T-cell (primary cell): ENCODE measurements around the gene DAPK1. TPM values are rescaled to one million over a fixed set of nuclear protein-coding genes. Genes with fewer than 3 reads are reported as not detected.

ENCODE experiments used
- ATAC-seq, 4 experiments: fragments of 200-7000 bp in 3 of 4; fragments of 150-1000 bp in 1 of 4; cut with Tn5 transposase; replicated peaks in 1 of 4; 1 replicate in 3 of 4; 2 replicates in 1 of 4; pipeline ENCODE4 v1.10.0; 2021; ENCODE audit warnings: moderate library complexity in 3 of 4, mild to moderate bottlenecking in 2 of 4, moderate number of reproducible peaks in 1 of 4
- CTCF ChIA-PET, 2 donors: fragments of 300-600 bp; sonication (Branson Sonifier 250); formaldehyde crosslinking; loops; one replicate each; lab custom pipeline; 2022; ENCODE audit warnings: antibody characterized with exemption in 2 of 2; lab: Charles Lee
- POLR2A ChIA-PET, 2 donors: fragments of 300-600 bp; sonication (Branson Sonifier 250); formaldehyde crosslinking; loops; one replicate each; lab custom pipeline; 2022; ENCODE audit warnings: antibody characterized with exemption in 2 of 2; lab: Charles Lee
- DNase-seq, 35 experiments: peaks; one replicate each; pipeline versions ENCODE4 v3.0.0 to v3.0.0-alpha.2; 2013 to 2023
- H3K27ac ChIP-seq: one replicate; pipeline ENCODE4 v1.5.1; 2013; ENCODE audit warnings: low read length
- H3K27me3 ChIP-seq, 2 experiments: replicated peaks in 1 of 2; 1 replicate in 1 of 2; 2 replicates in 1 of 2; pipeline versions ENCODE4 v1.6.1 to v1.7.0; 2013; ENCODE audit warnings: low read length in 1 of 2, mixed read lengths in 1 of 2; ENCODE audit not compliant: control insufficient read depth in 2 of 2, insufficient read depth in 2 of 2; ENCODE audit errors: extremely low read depth in 1 of 2
- H3K36me3 ChIP-seq, 2 donors: 1 replicate in 1 of 2; 2 replicates in 1 of 2; pipeline versions ENCODE4 v1.6.1 to v1.7.0; 2013; ENCODE audit warnings: low read length in 1 of 2; ENCODE audit not compliant: control insufficient read depth in 2 of 2, insufficient read depth in 1 of 2; ENCODE audit errors: extremely low read depth in 1 of 2
- H3K4me1 ChIP-seq, 2 experiments: 1 replicate in 1 of 2; 2 replicates in 1 of 2; pipeline versions ENCODE4 v1.6.1 to v1.7.0; 2013; ENCODE audit warnings: low read length in 2 of 2, mixed read lengths in 1 of 2; ENCODE audit not compliant: insufficient read depth in 2 of 2, control insufficient read depth in 1 of 2; ENCODE audit errors: extremely low read depth in 1 of 2
- H3K4me3 ChIP-seq, 2 donors: 1 replicate in 1 of 2; 2 replicates in 1 of 2; pipeline versions ENCODE4 v1.5.1 to v1.7.0; 2013; ENCODE audit warnings: mild to moderate bottlenecking in 2 of 2, low read length in 1 of 2, moderate library complexity in 1 of 2; ENCODE audit not compliant: control insufficient read depth in 1 of 2; ENCODE audit errors: extremely low read depth in 1 of 2
- H3K9me3 ChIP-seq: 2 replicates; pipeline ENCODE4 v1.7.0; 2013
- H3K27ac Mint-ChIP-seq, 2 donors: one replicate each; pipeline ENCODE4 v1.8.0; 2020 to 2021; ENCODE audit warnings: mild to moderate bottlenecking in 2 of 2, mixed read lengths in 2 of 2
- H3K27me3 Mint-ChIP-seq, 2 donors: one replicate each; pipeline ENCODE4 v1.8.0; 2021 to 2022; ENCODE audit warnings: mixed read lengths in 2 of 2
- H3K36me3 Mint-ChIP-seq: one replicate; pipeline ENCODE4 v1.8.0; 2021; ENCODE audit warnings: mixed read lengths
- H3K4me1 Mint-ChIP-seq, 3 donors: one replicate each; pipeline ENCODE4 v1.8.0; 2020 to 2022; ENCODE audit warnings: mixed read lengths in 3 of 3, mild to moderate bottlenecking in 1 of 3
- H3K4me3 Mint-ChIP-seq, 3 donors: one replicate each; pipeline ENCODE4 v1.8.0; 2020 to 2022; ENCODE audit warnings: mild to moderate bottlenecking in 3 of 3, mixed read lengths in 3 of 3, moderate library complexity in 3 of 3
- H3K9me3 Mint-ChIP-seq, 3 donors: one replicate each; pipeline ENCODE4 v1.8.0; 2020 to 2022; ENCODE audit warnings: mixed read lengths in 3 of 3
- WGBS: methylation state at CpG from one replicate; pipeline ENCODE4 v1.1.5; 2013; ENCODE audit warnings: missing lambda C conversion rate; ENCODE audit not compliant: insufficient coverage; 5-methylcytosine and 5-hydroxymethylcytosine counted together
- total RNA-seq, 35 experiments: library from RNA in 6 of 35; stranded (reverse) in 6 of 35; fragments of 120-200 nt in 1 of 35; gene quantifications; one replicate each; pipeline versions ENCODE4 v1.2.1 to v1.2.4 and lab custom pipeline; 2013 to 2026

Gene DAPK1
- total RNA-seq, 5 donors from 2014 or later (not counting 1 experiment from before 2014, with no cell fraction given) = 1.7 to 4.2 (median 2.8) TPM

DNA sequence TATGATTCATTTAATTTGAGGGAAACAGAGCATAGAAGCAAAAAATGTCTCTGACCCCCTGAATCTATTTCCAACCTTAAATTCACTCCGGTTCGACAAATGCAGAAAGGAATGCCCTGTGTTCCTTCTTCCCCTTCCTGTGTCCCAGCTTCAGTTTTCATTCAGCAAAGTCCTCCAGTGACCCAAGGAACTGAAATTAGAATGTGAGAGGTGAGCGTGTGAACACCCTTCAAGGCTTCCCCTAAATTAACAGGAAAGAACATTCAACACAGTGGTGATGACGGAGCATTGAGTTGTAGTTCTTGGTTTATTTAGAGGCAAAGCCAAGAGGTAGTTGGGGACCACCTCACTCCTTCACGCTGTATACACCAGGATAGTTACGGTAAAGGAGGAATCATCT, 130.7 kb downstream of the DAPK1 start:
- Histone ChIP-seq H3K4me1 (no peaks in the 10 kb centered on the region), H3K36me3 (no peaks in the 10 kb centered on the region), H3K27ac (no peak overlapping the region), H3K9me3 (no peaks in the 10 kb centered on the region), H3K4me3 (no peak overlapping the region), H3K27me3 (peaks cover 0 to 3% of the 10 kb centered on the region in 2 experiments)
- H3K27ac Mint-ChIP-seq = no peak overlapping the region
- no peak overlapping the region for H3K4me3 Mint-ChIP-seq
- no peaks in the 10 kb centered on the region for H3K36me3 Mint-ChIP-seq
- ChIA-PET CTCF (no interaction called here), POLR2A (interaction anchor here in 1 of 2 donors (0.6 kb wide), 1 partner anchor 1492 kb away, joined by 3 read pairs; no protein-coding TSS in a partner anchor)
- DNase-seq = no peak
- WGBS = no CpG with 5 or more reads among the region's 6 CpGs
- H3K27me3 Mint-ChIP-seq = no peaks in the 10 kb centered on the region
- ATAC-seq = no peak
- no peaks in the 10 kb centered on the region for H3K4me1 Mint-ChIP-seq
- peaks cover 0 to 3% (median 0%) of the 10 kb centered on the region in 3 donors for H3K9me3 Mint-ChIP-seq

DNA sequence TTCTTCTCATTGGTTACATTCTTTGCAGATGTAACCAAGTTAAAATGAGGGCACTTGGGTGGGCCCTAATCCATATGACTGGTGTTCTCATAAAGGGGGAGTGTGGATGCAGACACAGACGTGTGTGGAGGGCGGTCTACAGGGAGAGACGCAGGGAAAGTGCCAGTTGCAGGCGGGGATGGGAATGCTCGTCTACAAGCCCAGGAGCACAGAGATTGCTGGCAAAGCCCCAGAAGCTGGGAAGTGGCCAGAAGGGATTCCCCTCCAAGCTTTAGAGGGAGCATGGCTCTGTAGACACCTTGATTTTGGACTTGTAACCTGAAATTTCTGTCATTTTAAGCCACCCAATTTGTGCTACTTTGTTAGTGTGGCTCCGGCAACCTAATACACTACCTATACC, 131.4 kb downstream of the DAPK1 start:
- CTCF ChIA-PET = no interaction called here
- Mint-ChIP-seq H3K36me3 (no peaks in the 10 kb centered on the region), H3K4me3 (no peak overlapping the region), H3K27ac (no peak overlapping the region), H3K4me1 (no peaks in the 10 kb centered on the region), H3K27me3 (no peaks in the 10 kb centered on the region), H3K9me3 (peaks cover 0 to 3% (median 0%) of the 10 kb centered on the region in 3 donors)
- WGBS = 83% methylated on average over 2 of the region's 6 CpGs
- Histone ChIP-seq H3K27me3 (peaks cover 0 to 3% of the 10 kb centered on the region in 2 experiments), H3K36me3 (no peaks in the 10 kb centered on the region), H3K9me3 (no peaks in the 10 kb centered on the region), H3K4me3 (no peak overlapping the region), H3K4me1 (no peaks in the 10 kb centered on the region), H3K27ac (no peak overlapping the region)
- DNase-seq (no peak), ATAC-seq (no peak)
- POLR2A ChIA-PET = no interaction called here

DNA sequence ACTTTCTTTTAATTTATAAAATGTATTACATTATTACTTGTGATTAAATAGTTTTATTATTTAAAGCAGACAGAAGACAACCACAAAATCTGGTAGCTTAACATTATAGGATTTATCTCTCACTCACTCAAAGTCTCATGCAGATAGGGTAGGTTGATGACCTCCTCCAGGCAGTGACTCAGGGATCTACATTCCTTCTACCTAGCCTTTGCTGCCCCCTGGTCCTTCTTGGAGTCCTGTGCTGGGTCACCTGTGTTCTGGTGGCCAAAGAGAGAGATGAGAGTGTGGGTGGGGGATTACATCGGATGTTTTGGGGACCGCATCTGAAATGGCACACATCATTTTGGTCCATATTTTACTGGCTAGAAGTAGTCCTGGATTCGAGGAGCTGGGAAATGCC, 132.6 kb downstream of the DAPK1 start:
- WGBS = 100% methylated on average over 2 of the region's 3 CpGs
- CTCF ChIA-PET = no interaction called here
- POLR2A ChIA-PET = no interaction called here

DNA sequence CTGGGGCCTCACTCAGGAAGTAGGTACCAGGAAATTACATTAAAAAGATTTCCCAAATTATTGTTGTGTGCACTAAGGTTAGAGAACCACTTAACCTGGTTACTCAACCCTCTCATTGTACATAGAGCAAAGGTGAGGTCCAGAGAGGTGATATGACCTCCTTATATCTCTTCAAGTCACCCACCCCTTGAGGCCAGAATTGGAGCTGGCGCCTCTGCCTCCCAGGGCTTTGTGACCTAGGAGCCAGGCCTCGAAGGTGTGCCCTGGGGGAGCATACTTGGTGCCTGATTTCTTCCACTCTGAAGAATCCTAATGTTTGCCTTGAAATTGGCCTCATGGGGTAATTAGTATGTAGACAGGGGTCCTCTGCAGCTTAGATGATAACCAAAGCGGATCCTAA, 133.2 kb downstream of the DAPK1 start:
- CTCF ChIA-PET = no interaction called here
- Mint-ChIP-seq H3K9me3 (no peaks in the 10 kb centered on the region), H3K27me3 (no peaks in the 10 kb centered on the region), H3K4me1 (no peaks in the 10 kb centered on the region), H3K36me3 (no peaks in the 10 kb centered on the region), H3K27ac (no peak overlapping the region), H3K4me3 (no peak overlapping the region)
- Histone ChIP-seq H3K9me3 (no peaks in the 10 kb centered on the region), H3K27me3 (peaks cover 0 to 3% of the 10 kb centered on the region in 2 experiments), H3K4me3 (no peak overlapping the region), H3K4me1 (no peaks in the 10 kb centered on the region), H3K27ac (no peak overlapping the region), H3K36me3 (no peaks in the 10 kb centered on the region)
- WGBS = 86% methylated on average over 1 of the region's 3 CpGs
- POLR2A ChIA-PET = no interaction called here
- ATAC-seq = no peak
- DNase-seq = no peak

More for the DNA sequence above, 132.6 kb downstream of the DAPK1 start:
- Mint-ChIP-seq H3K9me3 (no peaks in the 10 kb centered on the region), H3K27me3 (no peaks in the 10 kb centered on the region), H3K4me1 (no peaks in the 10 kb centered on the region), H3K4me3 (no peak overlapping the region), H3K27ac (no peak overlapping the region), H3K36me3 (no peaks in the 10 kb centered on the region)
- no peak overlapping the region for H3K27ac ChIP-seq
- no peaks in the 10 kb centered on the region for H3K4me1 ChIP-seq
- ATAC-seq (no peak), DNase-seq (no peak)
- no peaks in the 10 kb centered on the region for H3K9me3 ChIP-seq
- peaks cover 0 to 3% of the 10 kb centered on the region in 2 experiments for H3K27me3 ChIP-seq
- no peaks in the 10 kb centered on the region for H3K36me3 ChIP-seq
- no peak overlapping the region for H3K4me3 ChIP-seq

DNA sequence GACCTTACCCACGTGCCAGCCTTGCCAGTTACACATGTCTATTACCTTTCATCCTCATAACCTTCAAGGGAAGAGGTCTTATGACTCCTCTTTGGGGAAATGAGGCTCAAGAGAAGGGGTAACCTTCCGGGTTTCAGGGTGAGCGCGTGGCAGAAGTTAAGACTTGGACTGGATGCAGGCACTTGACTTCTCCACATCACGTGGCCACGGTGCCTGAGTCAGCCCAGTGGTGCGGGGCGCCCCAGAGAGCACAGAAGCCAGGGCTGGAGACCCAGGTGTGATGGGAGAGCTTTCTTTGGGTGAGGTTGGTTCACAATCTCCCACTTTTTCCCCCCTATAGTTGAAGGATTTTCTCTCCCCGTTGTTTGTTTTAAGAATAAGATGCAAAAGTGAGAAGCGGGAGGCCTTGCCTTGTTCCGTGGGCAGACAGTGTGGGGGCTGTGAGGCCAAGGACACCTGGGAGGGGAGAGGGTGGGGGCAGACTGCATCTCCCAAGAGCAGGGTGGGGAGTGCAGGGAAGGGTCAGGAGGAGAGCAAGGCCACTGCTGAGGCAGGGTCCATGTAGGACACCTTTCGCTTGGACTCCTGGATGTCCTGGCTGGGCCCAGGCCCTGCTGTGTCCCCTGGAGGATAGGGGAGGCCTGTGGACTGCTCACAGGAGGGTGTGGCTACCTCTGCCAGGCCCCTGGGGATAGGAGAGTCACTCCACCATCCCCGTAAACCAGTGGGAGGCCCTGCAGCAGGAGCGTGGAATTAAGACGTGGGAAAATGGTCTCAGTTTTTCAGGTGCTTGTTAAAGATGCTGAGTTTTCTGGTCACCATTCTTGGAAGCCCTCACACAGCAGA, 138.2 kb downstream of the DAPK1 start:
- Mint-ChIP-seq H3K27me3 (no peaks in the 10 kb centered on the region), H3K4me3 (no peak overlapping the region), H3K4me1 (no peaks in the 10 kb centered on the region), H3K36me3 (no peaks in the 10 kb centered on the region), H3K9me3 (no peaks in the 10 kb centered on the region), H3K27ac (no peak overlapping the region)
- H3K4me1 ChIP-seq = no peaks in the 10 kb centered on the region
- H3K9me3 ChIP-seq = no peaks in the 10 kb centered on the region
- peaks cover 0 to 3% of the 10 kb centered on the region in 2 experiments for H3K27me3 ChIP-seq
- ChIA-PET CTCF (interaction anchor here in 1 of 2 donors (0.6 kb wide), 1 partner anchor 608 kb away, joined by 5 read pairs; no protein-coding TSS in a partner anchor), POLR2A (no interaction called here)
- DNase-seq (no peak), ATAC-seq (no peak)
- no peak overlapping the region for H3K27ac ChIP-seq
- WGBS = 95% methylated on average over 7 of the region's 15 CpGs
- H3K4me3 ChIP-seq = no peak overlapping the region
- no peaks in the 10 kb centered on the region for H3K36me3 ChIP-seq

DNA sequence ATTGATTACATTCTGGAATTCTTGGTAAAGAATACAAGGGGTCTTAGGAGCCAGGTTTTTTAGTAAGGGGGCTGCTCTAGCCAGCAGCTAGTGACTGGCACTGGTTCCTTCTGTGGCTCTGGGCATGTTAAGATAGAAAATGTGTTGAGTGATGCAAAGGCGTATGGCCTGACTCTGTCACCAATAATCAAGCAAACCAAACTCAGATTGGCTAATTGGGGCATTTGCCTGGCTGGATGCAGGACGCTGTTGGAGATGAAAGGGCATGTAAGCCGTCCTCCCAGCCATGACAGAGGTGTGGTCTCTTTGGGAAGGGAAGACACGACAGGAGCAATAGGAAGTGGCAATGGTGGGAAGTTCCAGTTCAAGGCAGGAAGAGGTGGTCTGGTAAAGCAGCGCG, 140.6 kb downstream of the DAPK1 start:
- POLR2A ChIA-PET = no interaction called here
- H3K4me1 Mint-ChIP-seq = peaks cover 0 to 4% (median 0%) of the 10 kb centered on the region in 3 donors
- H3K4me3 Mint-ChIP-seq = no peak overlapping the region
- Histone ChIP-seq H3K27me3 (peaks cover 0 to 3% of the 10 kb centered on the region in 2 experiments), H3K4me3 (no peak overlapping the region), H3K36me3 (no peaks in the 10 kb centered on the region), H3K27ac (no peak overlapping the region), H3K9me3 (no peaks in the 10 kb centered on the region), H3K4me1 (peaks cover 0 to 7% of the 10 kb centered on the region in 2 experiments)
- WGBS = 77% methylated on average over 5 of the region's 6 CpGs
- H3K27ac Mint-ChIP-seq = no peak overlapping the region
- H3K36me3 Mint-ChIP-seq = no peaks in the 10 kb centered on the region
- no peaks in the 10 kb centered on the region for H3K9me3 Mint-ChIP-seq
- DNase-seq = no peak
- CTCF ChIA-PET = no interaction called here
- H3K27me3 Mint-ChIP-seq = no peaks in the 10 kb centered on the region
- no peak for ATAC-seq
